Measurements from ENCODE around the gene LYST. TPM values are rescaled to one million over a fixed set of nuclear protein-coding genes. Genes with fewer than 3 reads are reported as not detected.

The LYST gene
- polyA plus RNA-seq, 3 donors, result 46.3 to 128 (median 67.9) TPM

DNA sequence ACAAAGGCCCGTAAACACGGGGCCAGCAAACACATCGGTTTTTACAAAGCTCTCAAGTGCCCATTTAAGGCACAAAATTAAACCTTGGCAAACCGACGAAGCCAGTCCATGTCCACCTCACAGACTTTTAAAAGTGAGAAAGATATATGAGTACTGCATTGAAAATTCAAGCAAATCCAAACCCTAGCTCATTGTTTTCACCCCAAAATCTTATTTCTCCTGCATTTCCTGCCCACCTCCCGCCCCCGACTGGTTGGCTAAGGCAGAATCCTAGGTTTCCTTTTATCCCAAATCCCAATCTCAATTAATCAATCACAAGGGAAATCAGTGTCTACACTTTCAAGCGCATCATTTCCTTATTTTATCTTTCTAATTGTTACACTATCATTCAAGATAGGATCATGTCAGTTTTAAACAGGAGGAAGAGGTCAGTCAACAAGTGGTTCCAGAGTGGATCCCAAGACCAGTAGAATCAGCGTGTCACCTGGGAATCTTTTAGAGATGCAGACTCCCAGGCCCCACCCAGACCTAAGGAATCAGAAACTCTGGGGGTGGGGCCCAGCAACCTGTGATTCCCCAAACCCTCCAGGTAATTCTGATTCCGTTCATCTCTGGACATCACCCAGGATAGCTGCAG, 215.4 kb downstream of the LYST start:
- Mint-ChIP-seq H3K4me3 (peak overlapping the region; percentile 56 to 86), H3K9me3 (peaks cover 0 to 24% (median 11%) of the 10 kb centered on the region in 7 donors), H3K27me3 (ENCODE audit: low read depth in 3 of 3) (peaks cover 70 to 82% (median 79%) of the 10 kb centered on the region in 3 donors), H3K27ac (no peak overlapping the region), H3K4me1 (peaks cover 19% of the 10 kb centered on the region), H3K36me3 (peaks cover 9 to 13% of the 10 kb centered on the region in 2 donors)
- H3K9ac ChIP-seq (ENCODE audit: insufficient read depth, low read length, poor library complexity, severe bottlenecking), result no peak overlapping the region
- H4K20me1 ChIP-seq (ENCODE audit: insufficient read depth, low read length), result no peaks in the 10 kb centered on the region
- H3K36me3 ChIP-seq (replicated peaks in 1 of 2; ENCODE audit: control insufficient read depth in 1 of 2, insufficient read depth in 2 of 2, low read length in 2 of 2), result no peaks in the 10 kb centered on the region
- intact Hi-C loops (cut with micrococcal nuclease), result loop anchor here (10.0 kb wide), 2 partner anchors 126 to 136 kb away; no protein-coding TSS in a partner anchor
- peaks cover 58 to 79% of the 10 kb centered on the region in 2 donors for H3K27me3 ChIP-seq (ENCODE audit: control insufficient read depth in 2 of 2, insufficient read depth in 2 of 2, low read length in 2 of 2)
- no peak overlapping the region for H3K4me3 ChIP-seq (replicated peaks in 1 of 3; ENCODE audit: low read depth in 2 of 3, low read length in 3 of 3)
- no peak for TF ChIP-seq CTCF (IDR thresholded peaks at IDR 0.05)
- H3K4me2 ChIP-seq (replicated peaks; ENCODE audit: extremely low read depth, low read length, poor library complexity, severe bottlenecking), result no peak overlapping the region
- H2AFZ ChIP-seq (ENCODE audit: insufficient read depth, low read depth, low read length, poor library complexity, severe bottlenecking), result peak overlapping the region; percentile 46
- H3K27ac ChIP-seq (ENCODE audit: low read depth in 1 of 2, low read length in 2 of 2), result no peak overlapping the region
- peaks cover 22 to 23% of the 10 kb centered on the region in 2 donors for H3K4me1 ChIP-seq (ENCODE audit: control insufficient read depth in 1 of 2, insufficient read depth in 2 of 2, low read length in 2 of 2)
- WGBS (ENCODE audit: insufficient coverage), result 39% methylated on average over 4 of the region's 10 CpGs
- DNase-seq, result no peak
- H3K79me2 ChIP-seq (ENCODE audit: insufficient read depth, low read length), result no peaks in the 10 kb centered on the region
- H3K9me3 ChIP-seq (replicated peaks in 1 of 2; ENCODE audit: control insufficient read depth in 1 of 2, insufficient read depth in 1 of 2, low read length in 2 of 2), result peaks cover 0 to 23% of the 10 kb centered on the region in 2 donors

DNA sequence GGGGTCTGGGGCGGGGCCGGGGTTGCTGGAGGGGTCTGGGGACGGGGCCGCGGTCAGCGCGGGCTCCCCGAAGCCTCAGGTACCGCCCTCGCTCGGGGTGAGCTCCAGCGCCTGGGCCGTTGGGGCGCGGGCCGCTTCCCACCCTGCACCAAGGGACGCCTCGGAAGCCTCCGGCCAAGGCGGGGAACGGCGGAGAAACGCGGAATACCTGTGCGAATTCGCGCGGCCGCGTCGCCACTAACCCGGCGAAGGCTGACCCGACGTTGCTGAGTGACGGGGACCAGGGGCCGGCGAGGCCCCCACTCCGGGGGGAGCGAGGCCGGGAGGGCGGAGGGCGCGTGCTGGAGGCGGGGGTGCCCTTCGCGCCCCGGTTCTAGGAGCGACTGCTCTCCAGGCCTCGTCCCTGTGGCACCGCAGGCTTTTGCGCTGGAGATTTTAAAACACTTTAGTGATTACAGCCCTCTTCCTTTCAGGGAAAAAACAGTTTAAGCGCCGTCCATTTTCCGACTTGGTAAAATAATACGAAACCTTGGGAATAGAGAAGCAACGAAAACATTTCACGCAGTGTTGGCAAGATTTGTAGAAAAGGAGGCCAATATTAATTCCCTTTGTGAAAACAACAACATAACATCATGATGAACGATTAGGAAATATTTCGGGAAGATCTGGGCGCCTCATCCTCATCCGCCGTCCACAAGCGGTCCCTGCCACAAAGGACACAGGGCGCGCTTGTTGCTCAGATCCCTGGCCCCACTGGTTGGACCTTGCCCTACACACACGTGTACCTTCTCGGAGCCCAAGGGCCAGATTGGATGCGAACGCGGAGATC, 216.2 kb downstream of the LYST start:
- peaks cover 19% of the 10 kb centered on the region for H3K4me1 Mint-ChIP-seq
- peaks cover 0 to 26% of the 10 kb centered on the region in 2 donors for H3K9me3 ChIP-seq (replicated peaks in 1 of 2; ENCODE audit: control insufficient read depth in 1 of 2, insufficient read depth in 1 of 2, low read length in 2 of 2)
- peaks cover 22 to 23% of the 10 kb centered on the region in 2 donors for H3K4me1 ChIP-seq (ENCODE audit: control insufficient read depth in 1 of 2, insufficient read depth in 2 of 2, low read length in 2 of 2)
- H3K9me3 Mint-ChIP-seq, result peaks cover 0 to 24% (median 11%) of the 10 kb centered on the region in 7 donors
- peak overlapping the region; percentile 56 to 86 for H3K4me3 Mint-ChIP-seq
- no peak overlapping the region for H3K9ac ChIP-seq (ENCODE audit: insufficient read depth, low read length, poor library complexity, severe bottlenecking)
- TF ChIP-seq CTCF (IDR thresholded peaks at IDR 0.05), result no peak
- H3K27me3 Mint-ChIP-seq (ENCODE audit: low read depth in 3 of 3), result peaks cover 75 to 83% (median 83%) of the 10 kb centered on the region in 3 donors
- H3K36me3 Mint-ChIP-seq, result peaks cover 9 to 13% of the 10 kb centered on the region in 2 donors
- H3K79me2 ChIP-seq (ENCODE audit: insufficient read depth, low read length), result no peaks in the 10 kb centered on the region
- intact Hi-C loops (cut with micrococcal nuclease), result loop anchor here (10.0 kb wide), 2 partner anchors 126 to 136 kb away; no protein-coding TSS in a partner anchor
- H2AFZ ChIP-seq (ENCODE audit: insufficient read depth, low read depth, low read length, poor library complexity, severe bottlenecking), result peak overlapping the region; percentile 46
- peak overlapping the region in 2 of 3 experiments; percentile 36 to 65 for H3K4me3 ChIP-seq (replicated peaks in 1 of 3; ENCODE audit: low read depth in 2 of 3, low read length in 3 of 3)
- no peak overlapping the region for H3K27ac Mint-ChIP-seq
- H4K20me1 ChIP-seq (ENCODE audit: insufficient read depth, low read length), result no peaks in the 10 kb centered on the region
- 3% methylated on average over 61 of the region's 71 CpGs for WGBS (ENCODE audit: insufficient coverage)
- H3K27ac ChIP-seq (ENCODE audit: low read depth in 1 of 2, low read length in 2 of 2), result no peak overlapping the region
- no peak for DNase-seq
- peaks cover 59 to 86% of the 10 kb centered on the region in 2 donors for H3K27me3 ChIP-seq (ENCODE audit: control insufficient read depth in 2 of 2, insufficient read depth in 2 of 2, low read length in 2 of 2)
- no peaks in the 10 kb centered on the region for H3K36me3 ChIP-seq (replicated peaks in 1 of 2; ENCODE audit: control insufficient read depth in 1 of 2, insufficient read depth in 2 of 2, low read length in 2 of 2)
- peak overlapping the region; percentile 71 for H3K4me2 ChIP-seq (replicated peaks; ENCODE audit: extremely low read depth, low read length, poor library complexity, severe bottlenecking)

All from CD14-positive monocyte (primary cell).